Neural crest cell (in vitro differentiated cells): ENCODE measurements around the gene FBRS. TPM values are rescaled to one million over a fixed set of nuclear protein-coding genes. Genes with fewer than 3 reads are reported as not detected.

Source experiments
- DNase-seq: peaks from one replicate; pipeline ENCODE4 v3.0.0; 2021; ENCODE audit warnings: low read depth, mixed read lengths, low spot score
- H3K27ac Mint-ChIP-seq: one replicate; pipeline ENCODE4 v1.8.0; 2021; ENCODE audit warnings: mild to moderate bottlenecking, mixed read lengths; ENCODE audit not compliant: unreplicated experiment
- H3K27me3 Mint-ChIP-seq: 2 replicates; pipeline ENCODE4 v1.8.0; 2021; ENCODE audit warnings: low read depth, mild to moderate bottlenecking, mixed read lengths
- H3K36me3 Mint-ChIP-seq: 2 replicates; pipeline ENCODE4 v1.8.0; 2021; ENCODE audit warnings: low read depth, mild to moderate bottlenecking, mixed read lengths
- H3K4me1 Mint-ChIP-seq: 2 replicates; pipeline ENCODE4 v1.8.0; 2021; ENCODE audit warnings: mixed read lengths
- H3K4me3 Mint-ChIP-seq: one replicate; pipeline ENCODE4 v1.8.0; 2021; ENCODE audit warnings: mild to moderate bottlenecking, mixed read lengths
- H3K9me3 Mint-ChIP-seq: 2 replicates; pipeline ENCODE4 v1.8.0; 2021; ENCODE audit warnings: mixed read lengths
- CTCF ChIP-seq: fragments of 200-600 bp; sonication (generic); conservative IDR thresholded peaks from 2 replicates; pipeline ENCODE4 v1.5.0; 2021; ENCODE audit warnings: antibody characterized with exemption, mild to moderate bottlenecking
- long read RNA-seq: library from polyadenylated mRNA; unstranded; transcript quantifications from one replicate; pipeline ENCODE4 v2.0.0, GENCODE V29; 2020
- total RNA-seq: library from RNA; stranded (reverse); gene quantifications from 2 replicates; pipeline ENCODE4 v1.2.1, GENCODE V29; 2021

FBRS gene
- total RNA-seq = 63.6 and 67.1 TPM in 2 replicates
- long read RNA-seq = 0 reads

DNA sequence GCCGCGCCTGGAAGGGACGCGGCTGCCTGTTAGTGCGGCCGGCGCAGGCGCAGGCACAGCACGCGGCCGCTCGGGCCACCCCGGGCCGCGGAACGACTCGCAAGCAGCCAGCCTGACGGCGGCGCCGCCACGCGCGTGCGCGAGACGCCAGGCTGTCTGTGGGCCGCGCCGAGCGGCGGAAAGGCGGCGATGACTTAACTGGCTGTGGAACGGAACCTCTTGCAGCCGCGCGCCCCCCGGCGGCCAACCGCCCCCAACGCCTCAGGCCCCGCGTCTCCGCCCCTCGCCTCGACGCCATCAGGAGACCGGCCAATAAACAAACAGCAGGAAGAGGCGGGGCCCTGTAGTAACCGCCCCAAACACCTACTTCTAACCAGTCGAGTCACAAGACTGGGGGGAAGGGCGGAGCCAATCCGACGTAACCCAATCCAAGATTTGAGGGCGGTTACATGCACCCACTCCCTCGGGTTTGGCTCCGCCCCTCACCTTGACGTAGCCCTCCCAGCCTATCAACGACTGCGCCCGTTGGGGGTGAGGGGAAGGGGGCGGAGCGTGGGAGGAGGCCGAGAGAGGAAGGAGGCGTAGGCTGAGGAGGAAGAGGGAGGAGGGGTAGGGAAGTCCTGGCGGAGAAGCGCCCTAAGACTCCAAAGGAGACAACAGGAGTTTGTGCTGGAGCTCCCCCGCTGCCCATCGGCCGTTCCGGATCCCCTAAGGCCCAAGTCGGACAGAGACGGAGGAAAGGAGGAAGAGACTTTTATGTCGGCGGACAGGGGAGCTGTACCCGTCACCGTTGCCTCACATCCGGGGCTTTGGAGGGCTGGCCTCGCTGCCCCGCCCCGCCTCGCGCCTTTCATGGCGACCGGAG is at the start of gene FBRS:
TSS of gene FBRS (plus strand) at position 566 of the 865 bp plus-strand sequence. CDS start 1,088 bp downstream, outside the sequence.
- Mint-ChIP-seq H3K36me3 (peaks cover 6% of the 10 kb centered on the region), H3K4me3 (peak within 1 kb of the TSS; percentile 97), H3K9me3 (no peaks in the 10 kb centered on the region), H3K4me1 (peaks cover 33% of the 10 kb centered on the region), H3K27ac (peak within 1 kb of the TSS; percentile 99), H3K27me3 (peaks cover 3% of the 10 kb centered on the region)
- DNase-seq = peak; percentile 99
- TF ChIP-seq CTCF = peak; percentile 79

DNA sequence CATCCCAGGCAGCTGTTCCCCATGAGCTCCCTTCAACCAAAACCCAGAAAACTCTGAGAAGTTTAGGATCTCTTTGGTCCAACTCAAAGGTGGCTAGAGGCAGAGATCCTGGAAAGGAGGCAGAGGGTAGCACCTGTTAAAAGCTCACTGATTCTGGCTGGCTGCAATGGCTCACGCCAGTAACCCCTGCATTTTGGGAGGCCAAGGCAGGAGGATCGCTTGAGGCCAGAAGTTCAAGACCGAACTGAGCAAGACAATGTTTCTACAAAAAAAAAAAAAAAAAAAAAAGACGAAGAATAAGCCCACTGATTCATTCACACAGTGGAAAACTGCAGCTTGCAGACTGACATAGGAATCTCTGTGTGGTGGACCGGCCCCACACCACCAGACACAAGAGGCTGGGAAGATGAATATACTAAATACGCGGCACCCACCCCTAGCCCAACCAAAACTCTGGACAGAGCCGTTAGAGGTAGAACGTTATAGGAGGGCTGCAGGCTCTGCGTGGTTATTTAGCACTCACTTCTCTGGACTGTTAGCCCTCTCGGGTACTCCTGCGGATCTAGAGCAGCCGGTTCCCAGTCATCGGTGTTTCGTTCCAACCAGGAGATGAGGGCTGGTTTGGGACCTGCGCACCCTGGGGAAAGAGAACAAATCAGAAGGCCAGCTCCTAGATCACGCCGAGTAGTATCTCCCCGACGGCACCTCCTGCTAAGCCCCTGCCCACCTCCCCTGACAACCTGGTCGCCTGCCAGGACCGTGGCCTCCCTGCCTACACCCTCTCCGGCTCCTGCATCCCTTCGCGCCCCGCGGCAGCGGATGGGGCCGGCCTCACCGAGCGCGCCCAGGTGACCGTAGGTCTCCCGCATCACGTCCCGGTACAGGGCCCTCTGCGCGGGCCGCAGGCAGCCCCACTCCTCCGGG is 49.0 kb upstream of the FBRS start:
- H3K36me3 Mint-ChIP-seq = peaks cover 13% of the 10 kb centered on the region
- no peaks in the 10 kb centered on the region for H3K27me3 Mint-ChIP-seq
- H3K4me1 Mint-ChIP-seq = peaks cover 12% of the 10 kb centered on the region
- H3K4me3 Mint-ChIP-seq = peak overlapping the region; percentile 97
- peak overlapping the region; percentile 92 for H3K27ac Mint-ChIP-seq
- H3K9me3 Mint-ChIP-seq = peaks cover 2% of the 10 kb centered on the region
- no peak for TF ChIP-seq CTCF
- DNase-seq = peak; percentile 23

- H3K27ac Mint-ChIP-seq = peak within 1 kb of the TSS; percentile 97
- peaks cover 12% of the 10 kb centered on the region for H3K4me1 Mint-ChIP-seq
- TF ChIP-seq CTCF = peak; percentile 21
- H3K9me3 Mint-ChIP-seq = peaks cover 2% of the 10 kb centered on the region
- peak within 1 kb of the TSS; percentile 97 for H3K4me3 Mint-ChIP-seq
- DNase-seq = peak; percentile 96
- no peaks in the 10 kb centered on the region for H3K27me3 Mint-ChIP-seq
- peaks cover 10% of the 10 kb centered on the region for H3K36me3 Mint-ChIP-seq
These were observed 48.0 kb upstream of the FBRS start, which contains the start of gene ZNF689 for GRCh38 chr16:30609926-30610839. Gene ZNF689, minus strand, starts transcription at chr16:30610389. Its CDS starts 348 bp downstream, at chr16:30610041.

DNA sequence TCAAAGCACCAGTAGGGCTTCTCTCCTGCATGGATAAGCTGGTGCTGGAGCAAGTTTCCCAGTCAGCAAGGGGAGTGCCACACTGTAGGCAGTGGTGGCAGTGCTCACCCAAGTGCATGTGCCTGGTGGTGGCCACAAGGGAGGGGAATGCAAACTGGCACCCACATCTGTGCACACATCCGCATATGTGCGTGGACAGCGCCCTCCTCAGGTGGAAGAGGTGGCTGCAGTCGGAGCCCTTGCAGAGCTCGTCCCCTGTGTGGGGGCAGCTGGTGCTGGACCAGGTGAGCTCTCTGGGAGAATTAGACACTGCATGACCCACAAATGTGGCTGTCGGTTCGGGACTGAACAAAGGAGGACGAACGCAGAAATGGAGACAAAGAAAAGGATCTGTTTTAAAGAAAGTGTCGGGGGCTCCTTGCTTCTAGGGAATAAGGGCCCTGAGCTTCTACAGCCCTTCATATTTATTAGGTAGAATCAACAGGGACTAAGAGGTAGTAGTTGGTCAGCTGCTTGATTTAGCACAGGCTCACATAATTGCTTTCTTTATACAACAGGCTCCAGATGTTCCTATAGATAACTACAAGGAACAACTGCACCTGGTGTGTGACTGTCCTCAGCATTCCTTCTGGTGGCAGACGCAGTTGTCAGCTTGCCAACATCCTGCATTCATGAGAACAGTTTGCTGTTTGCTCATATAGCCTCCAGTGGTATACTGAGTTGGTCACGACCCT is 42.7 kb upstream of the FBRS start:
- peak; percentile 61 for TF ChIP-seq CTCF
- peaks cover 17% of the 10 kb centered on the region for H3K4me1 Mint-ChIP-seq
- no peaks in the 10 kb centered on the region for H3K27me3 Mint-ChIP-seq
- no peak overlapping the region for H3K27ac Mint-ChIP-seq
- H3K36me3 Mint-ChIP-seq = no peaks in the 10 kb centered on the region
- peak; percentile 54 for DNase-seq
- peaks cover 4% of the 10 kb centered on the region for H3K9me3 Mint-ChIP-seq
- no peak overlapping the region for H3K4me3 Mint-ChIP-seq
